Left lobe of liver (tissue), 2 donors: ENCODE measurements around the gene CAPZB. TPM values are rescaled to one million over a fixed set of nuclear protein-coding genes. Genes with fewer than 3 reads are reported as not detected.
A peak's percentile ranks its signal among the peaks of the same experiment; 100 is the strongest.

Experiments used
- ATAC-seq: fragments of 200-7000 bp; cut with Tn5 transposase; one replicate; pipeline ENCODE4 v1.9.1; 2020; ENCODE audit warnings: mild to moderate bottlenecking, moderate library complexity
- DNase-seq: peaks from one replicate; pipeline ENCODE4 v3.0.0-alpha.2; 2020; ENCODE audit warnings: low spot score
- total RNA-seq: library from RNA; stranded (reverse); gene quantifications from one replicate; pipeline ENCODE4 v1.2.1, GENCODE V29; 2021
- donor health status: DM: no; HTN: no; CAD: no; lungs with moderate emphysema.
- donor health status: DM: no; HTN: yes; CAD: no.

The CAPZB gene
- total RNA-seq, 1 donor from 2014 or later, result 91.4 TPM

GRCh38 chr1:19372136-19372514 is 113.2 kb downstream of the CAPZB start:
- DNase-seq (no peak), ATAC-seq (no peak)

GRCh38 chr1:19371226-19372135 is 113.9 kb downstream of the CAPZB start:
- ATAC-seq, result no peak
- no peak for DNase-seq

- no peak for ATAC-seq
- DNase-seq, result no peak
Observed at GRCh38 chr1:19370453-19371170, 114.7 kb downstream of the CAPZB start.

GRCh38 chr1:19369396-19370090 is 115.8 kb downstream of the CAPZB start:
- no peak for DNase-seq

GRCh38 chr1:19368964-19369363 is 116.4 kb downstream of the CAPZB start:
- ATAC-seq (no peak), DNase-seq (no peak)

More at GRCh38 chr1:19369396-19370090, 115.8 kb downstream of the CAPZB start:
- no peak for ATAC-seq

- ATAC-seq, result peak; percentile 7
- no peak for DNase-seq
Observed at GRCh38 chr1:19368050-19368449, 117.3 kb downstream of the CAPZB start.

- peak; percentile 76 for DNase-seq
- ATAC-seq, result peak; percentile 79
Observed at GRCh38 chr1:19367584-19368041, 117.7 kb downstream of the CAPZB start.

- no peak for ATAC-seq
- no peak for DNase-seq
Observed at GRCh38 chr1:19366599-19367536, 118.5 kb downstream of the CAPZB start.

- DNase-seq (no peak), ATAC-seq (no peak)
Observed at GRCh38 chr1:19365721-19366120, 119.6 kb downstream of the CAPZB start.

GRCh38 chr1:19363536-19364152 is 121.7 kb downstream of the CAPZB start:
- peak; percentile 85 for ATAC-seq
- peak; percentile 69 for DNase-seq

GRCh38 chr1:19361611-19362147 is 123.7 kb downstream of the CAPZB start:
- DNase-seq (no peak), ATAC-seq (no peak)

- ATAC-seq (no peak), DNase-seq (no peak)
Observed at GRCh38 chr1:19360843-19361610, 124.3 kb downstream of the CAPZB start.

GRCh38 chr1:19360432-19360831 is 124.9 kb downstream of the CAPZB start:
- DNase-seq (no peak), ATAC-seq (no peak)

GRCh38 chr1:19360016-19360415 is 125.3 kb downstream of the CAPZB start:
- no peak for ATAC-seq
- no peak for DNase-seq

GRCh38 chr1:19359357-19359756 is 126.0 kb downstream of the CAPZB start:
- DNase-seq (no peak), ATAC-seq (no peak)

GRCh38 chr1:19358710-19359109 is 126.6 kb downstream of the CAPZB start:
- DNase-seq (no peak), ATAC-seq (no peak)

GRCh38 chr1:19357299-19357986 is 127.9 kb downstream of the CAPZB start:
- ATAC-seq (no peak), DNase-seq (no peak)

GRCh38 chr1:19356266-19356665 is 129.1 kb downstream of the CAPZB start:
- DNase-seq, result no peak
- ATAC-seq, result no peak
